HFF-Myc (cell line): ENCODE data around the gene WAPL.

Experiments
- DNase-seq: peaks from one replicate; pipeline ENCODE4 v3.0.0-alpha.2; 2011; ENCODE audit warnings: low read depth; ENCODE audit errors: extremely low read depth
- H3K4me3 ChIP-seq: replicated peaks from 2 replicates; pipeline ENCODE4 v1.5.1; 2011; ENCODE audit warnings: low read depth, mild to moderate bottlenecking, control low read depth, low read length
- TF ChIP-seq, protein P1 (sequence below): IDR thresholded peaks from 2 replicates; pipeline ENCODE4 v1.5.1; 2012; ENCODE audit warnings: mild to moderate bottlenecking, low read depth, low read length, control low read depth; ENCODE audit errors: missing control alignments

Gene WAPL

DNA sequence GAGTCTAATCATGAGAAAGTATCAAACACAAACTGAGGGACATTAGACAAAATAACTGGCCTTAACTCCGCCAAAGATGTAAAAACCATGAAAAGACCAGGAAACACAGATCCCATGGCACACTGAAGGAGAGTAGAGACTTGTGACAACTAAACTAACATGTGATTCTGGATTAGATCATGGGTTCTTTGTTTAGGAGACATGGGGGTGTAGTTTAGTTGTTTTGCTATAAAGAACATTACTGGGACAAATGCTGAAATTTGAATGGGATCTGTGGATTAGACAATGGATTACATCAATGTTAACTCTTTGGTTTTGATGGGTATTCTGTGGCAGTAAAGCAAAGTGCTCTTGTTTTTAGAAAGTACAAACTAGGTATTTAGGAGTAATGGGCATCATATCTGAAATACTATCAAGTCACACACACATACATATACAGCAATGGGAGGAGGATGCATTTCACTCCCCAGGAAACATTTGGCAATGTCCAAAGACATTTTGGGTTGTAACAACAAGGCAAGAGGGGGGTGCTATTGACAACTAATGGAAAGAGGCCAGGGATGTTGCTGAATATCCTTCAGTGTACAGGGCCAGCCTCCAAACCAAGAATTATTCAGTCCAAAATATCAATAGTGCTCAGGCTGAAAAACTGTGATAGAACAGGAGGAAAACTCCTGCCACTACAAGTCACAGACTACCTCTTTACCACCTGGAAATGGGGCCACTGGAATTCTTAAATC, 32.4 kb downstream of the WAPL start:
- TF ChIP-seq, protein P1, sequence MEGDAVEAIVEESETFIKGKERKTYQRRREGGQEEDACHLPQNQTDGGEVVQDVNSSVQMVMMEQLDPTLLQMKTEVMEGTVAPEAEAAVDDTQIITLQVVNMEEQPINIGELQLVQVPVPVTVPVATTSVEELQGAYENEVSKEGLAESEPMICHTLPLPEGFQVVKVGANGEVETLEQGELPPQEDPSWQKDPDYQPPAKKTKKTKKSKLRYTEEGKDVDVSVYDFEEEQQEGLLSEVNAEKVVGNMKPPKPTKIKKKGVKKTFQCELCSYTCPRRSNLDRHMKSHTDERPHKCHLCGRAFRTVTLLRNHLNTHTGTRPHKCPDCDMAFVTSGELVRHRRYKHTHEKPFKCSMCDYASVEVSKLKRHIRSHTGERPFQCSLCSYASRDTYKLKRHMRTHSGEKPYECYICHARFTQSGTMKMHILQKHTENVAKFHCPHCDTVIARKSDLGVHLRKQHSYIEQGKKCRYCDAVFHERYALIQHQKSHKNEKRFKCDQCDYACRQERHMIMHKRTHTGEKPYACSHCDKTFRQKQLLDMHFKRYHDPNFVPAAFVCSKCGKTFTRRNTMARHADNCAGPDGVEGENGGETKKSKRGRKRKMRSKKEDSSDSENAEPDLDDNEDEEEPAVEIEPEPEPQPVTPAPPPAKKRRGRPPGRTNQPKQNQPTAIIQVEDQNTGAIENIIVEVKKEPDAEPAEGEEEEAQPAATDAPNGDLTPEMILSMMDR, result no peak
- no peak overlapping the region for H3K4me3 ChIP-seq
- no peak for DNase-seq

DNA sequence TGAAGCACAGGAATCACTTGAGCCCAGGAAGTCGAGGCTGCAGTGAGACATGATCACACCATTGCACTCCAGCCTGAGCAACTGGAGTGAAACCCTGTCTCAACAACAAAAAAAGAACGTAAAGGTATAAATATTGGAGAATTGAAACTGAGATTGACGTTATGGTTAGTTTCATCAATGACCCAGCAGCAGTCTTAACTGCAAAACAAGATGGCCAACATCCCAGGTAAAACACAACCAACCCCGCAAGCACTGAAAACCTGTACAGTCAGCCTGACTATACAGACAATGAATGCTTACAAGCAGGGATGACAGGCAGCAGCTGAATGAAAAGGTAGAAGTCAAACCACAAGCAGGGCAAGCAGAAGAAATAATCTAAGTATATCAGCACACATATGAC, 34.7 kb downstream of the WAPL start:
- no peak for DNase-seq
- TF ChIP-seq, protein P1, result no peak
- no peak overlapping the region for H3K4me3 ChIP-seq

DNA sequence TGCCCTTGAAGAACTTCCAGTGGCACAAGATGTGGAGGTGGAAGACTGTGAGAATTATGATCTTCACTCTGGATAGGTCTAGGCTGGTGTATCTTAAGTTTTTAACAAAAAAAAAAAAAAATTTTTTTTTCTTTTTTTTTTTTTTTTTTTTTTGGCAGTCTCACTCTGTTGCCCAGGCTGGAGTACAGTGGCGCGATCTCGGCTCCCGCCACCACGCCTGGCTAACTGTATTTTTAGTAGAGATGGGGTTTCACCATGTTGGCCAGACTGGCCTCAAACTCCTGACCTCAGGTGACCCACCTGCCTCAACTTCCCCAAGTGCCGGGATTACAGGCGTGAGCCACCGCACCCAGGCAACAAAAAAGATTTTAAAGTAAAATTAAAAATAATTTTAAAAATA, 37.9 kb downstream of the WAPL start:
- no peak for DNase-seq
- TF ChIP-seq, protein P1, result no peak
- H3K4me3 ChIP-seq, result no peak overlapping the region

DNA sequence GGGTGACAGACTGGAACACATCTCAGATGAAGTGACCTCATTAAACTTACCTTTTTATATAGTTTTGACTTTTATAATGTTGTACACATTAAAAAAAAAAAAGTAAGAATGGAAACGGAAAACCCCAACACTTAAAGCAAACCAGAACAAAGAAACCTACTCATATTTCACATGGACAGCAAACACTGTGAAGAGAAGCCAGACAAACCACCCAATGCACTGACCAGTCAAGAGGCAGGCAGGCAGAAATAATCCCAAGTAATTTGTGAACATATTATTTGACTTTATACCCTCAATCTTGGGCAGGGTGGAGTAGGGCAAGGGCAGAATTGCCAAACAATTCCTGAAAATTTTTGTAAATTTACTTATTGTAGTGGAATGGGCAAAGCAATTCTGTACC, 39.8 kb downstream of the WAPL start:
- TF ChIP-seq, protein P1, result no peak
- no peak overlapping the region for H3K4me3 ChIP-seq
- DNase-seq, result no peak

DNA sequence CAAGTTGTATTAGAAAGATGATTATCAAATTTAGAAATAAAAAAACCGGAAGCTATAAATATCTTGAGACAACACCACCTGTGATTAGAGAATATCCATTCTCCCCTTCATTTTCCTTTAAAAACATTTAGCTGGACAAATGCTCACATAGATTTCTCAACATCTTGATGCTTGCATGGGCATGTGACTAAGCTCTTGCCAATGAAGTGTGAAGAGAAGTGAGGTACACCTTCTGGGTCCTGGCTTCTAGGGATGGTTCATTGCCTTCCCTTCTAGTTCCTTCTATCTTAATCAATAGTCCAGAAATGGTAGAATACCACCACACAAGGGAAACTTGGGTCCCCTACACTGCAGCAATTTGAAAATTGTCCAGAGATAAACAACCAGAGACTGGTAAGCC, 41.0 kb downstream of the WAPL start:
- no peak overlapping the region for H3K4me3 ChIP-seq
- DNase-seq, result no peak
- TF ChIP-seq, protein P1, result no peak

DNA sequence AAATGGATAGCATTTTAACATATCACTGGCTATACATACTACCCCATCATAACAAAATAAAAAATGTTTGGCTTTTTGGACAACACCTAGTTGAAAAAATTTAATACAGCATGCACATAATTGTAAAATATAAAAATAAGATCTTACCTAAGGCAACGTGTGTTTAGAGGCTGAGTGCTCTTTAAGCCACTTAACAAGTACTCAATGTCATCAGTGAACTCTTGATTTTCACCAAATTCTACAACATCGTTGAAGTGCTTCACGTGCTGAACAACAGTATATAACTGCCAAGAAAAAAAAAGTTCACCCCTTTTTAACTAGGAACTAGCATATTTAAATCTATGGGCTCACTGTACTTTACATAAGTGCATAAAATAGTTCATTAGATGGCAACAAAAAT, 49.5 kb downstream of the WAPL start:
- no peak overlapping the region for H3K4me3 ChIP-seq
- TF ChIP-seq, protein P1, result no peak
- no peak for DNase-seq
